Testis (tissue), 2 donors: ENCODE measurements around the gene XYLT1.

Source experiments
- CTCF ChIP-seq, 3 experiments: fragments of 450-650 bp in 2 of 3; fragments of 200-600 bp in 1 of 3; sonication (generic) in 1 of 3; IDR thresholded peaks; one replicate each; pipeline ENCODE4 v1.5.1; 2016 to 2019; ENCODE audit warnings: antibody characterized with exemption in 3 of 3, mild to moderate bottlenecking in 2 of 3, moderate library complexity in 1 of 3
- POLR2A ChIP-seq: fragments of 450-650 bp; IDR thresholded peaks from one replicate; pipeline ENCODE4 v1.6.1; 2017; ENCODE audit warnings: antibody characterized with exemption, mild to moderate bottlenecking, moderate library complexity

- TF ChIP-seq CTCF (IDR thresholded peaks at IDR 0.05) (no peak), POLR2A (no peak)
Observed at GRCh38 chr16:17229131-17229530, 241.6 kb downstream of the XYLT1 start.
